Measurements from ENCODE around the gene TPRG1. TPM values are rescaled to one million over a fixed set of nuclear protein-coding genes. Genes with fewer than 3 reads are reported as not detected.

Gene TPRG1
- total RNA-seq, 4 donors from 2014 or later = 2.3 to 14.9 (median 4.1) TPM; not detected in 1

- 33 to 47% methylated on average over 5 of the region's 5 CpGs for WGBS, 2 donors (ENCODE audit: low coverage in 1 of 2)
- intact Hi-C loops (cut with DNase I; ENCODE audit: low total_unique reads) = no loop called here
These were observed 61.6 kb downstream of the TPRG1 start for GRCh38 chr3:189233225-189233858.

GRCh38 chr3:189235214-189235613 lies 63.4 kb downstream of the TPRG1 start:
- H3K9me3 ChIP-seq = no peaks in the 10 kb centered on the region
- H3K4me3 ChIP-seq = no peak overlapping the region
- no peaks in the 10 kb centered on the region for H3K27me3 ChIP-seq
- H3K4me1 ChIP-seq = no peaks in the 10 kb centered on the region
- no peaks in the 10 kb centered on the region for H3K36me3 ChIP-seq
- no peak overlapping the region for H3K27ac ChIP-seq
- DNase-seq = no peak
- intact Hi-C loops (cut with DNase I; ENCODE audit: low total_unique reads) = no loop called here
- in situ Hi-C loops (cut with MboI; ENCODE audit: low pct_ligation_motif_present in 1 of 4, low pct_unique_long_range_greater_than_20kb in 1 of 4, low sequenced_read_pairs in 3 of 4) = no loop called here
- TF ChIP-seq POLR2AphosphoS5 (IDR thresholded peaks at IDR 0.05) = no peak
- 91 to 96% methylated on average over 2 of the region's 2 CpGs for WGBS, 2 donors (ENCODE audit: low coverage in 1 of 2)

More at GRCh38 chr3:189233225-189233858, 61.6 kb downstream of the TPRG1 start:
- TF ChIP-seq POLR2AphosphoS5 (IDR thresholded peaks at IDR 0.05) (no peak), CTCF (IDR thresholded peaks at IDR 0.05) (peak; percentile 47 to 75 (median 65)), EP300 (IDR thresholded peaks at IDR 0.05; ENCODE audit: low read depth) (no peak), POLR2A (IDR thresholded peaks at IDR 0.05) (no peak)
- Histone ChIP-seq H3K27me3 (no peaks in the 10 kb centered on the region), H3K27ac (no peak overlapping the region), H3K4me3 (no peak overlapping the region), H3K36me3 (no peaks in the 10 kb centered on the region), H3K9me3 (no peaks in the 10 kb centered on the region), H3K4me1 (peaks cover 0 to 8% (median 3%) of the 10 kb centered on the region in 4 donors)
- DNase-seq = peak; percentile 64
- in situ Hi-C loops (cut with MboI; ENCODE audit: low pct_ligation_motif_present in 1 of 4, low pct_unique_long_range_greater_than_20kb in 1 of 4, low sequenced_read_pairs in 3 of 4) = no loop called here

- no peaks in the 10 kb centered on the region for H3K36me3 ChIP-seq
- no peaks in the 10 kb centered on the region for H3K4me1 ChIP-seq
- in situ Hi-C loops (cut with MboI; ENCODE audit: low pct_ligation_motif_present in 1 of 4, low pct_unique_long_range_greater_than_20kb in 1 of 4, low sequenced_read_pairs in 3 of 4) (no loop called here), intact Hi-C loops (cut with DNase I; ENCODE audit: low total_unique reads) (no loop called here)
- no peak overlapping the region for H3K27ac ChIP-seq
- no peaks in the 10 kb centered on the region for H3K9me3 ChIP-seq
- DNase-seq = no peak
- H3K27me3 ChIP-seq = no peaks in the 10 kb centered on the region
- TF ChIP-seq EP300 (IDR thresholded peaks at IDR 0.05; ENCODE audit: low read depth) (no peak), POLR2A (IDR thresholded peaks at IDR 0.05) (no peak), POLR2AphosphoS5 (IDR thresholded peaks at IDR 0.05) (no peak), CTCF (IDR thresholded peaks at IDR 0.05) (no peak)
- no peak overlapping the region for H3K4me3 ChIP-seq
These were observed 64.6 kb downstream of the TPRG1 start for GRCh38 chr3:189236352-189236751.

- intact Hi-C loops (cut with DNase I; ENCODE audit: low total_unique reads) (no loop called here), in situ Hi-C loops (cut with MboI; ENCODE audit: low pct_ligation_motif_present in 1 of 4, low pct_unique_long_range_greater_than_20kb in 1 of 4, low sequenced_read_pairs in 3 of 4) (no loop called here)
- no peak overlapping the region for H3K4me3 ChIP-seq
- WGBS, 2 donors (ENCODE audit: low coverage in 1 of 2) = 81 to 88% methylated on average over 4 of the region's 4 CpGs
- H3K36me3 ChIP-seq = no peaks in the 10 kb centered on the region
- H3K27me3 ChIP-seq = no peaks in the 10 kb centered on the region
- DNase-seq = no peak
- H3K9me3 ChIP-seq = peaks cover 0 to 2% of the 10 kb centered on the region in 2 donors
- no peak overlapping the region for H3K27ac ChIP-seq
- no peak for TF ChIP-seq POLR2A (IDR thresholded peaks at IDR 0.05)
- TF ChIP-seq EP300 (IDR thresholded peaks at IDR 0.05; ENCODE audit: low read depth) = no peak
- no peak for TF ChIP-seq CTCF (IDR thresholded peaks at IDR 0.05)
- no peak for TF ChIP-seq POLR2AphosphoS5 (IDR thresholded peaks at IDR 0.05)
- no peaks in the 10 kb centered on the region for H3K4me1 ChIP-seq
These were observed 65.8 kb downstream of the TPRG1 start for GRCh38 chr3:189237526-189237925.

GRCh38 chr3:189238071-189238470 lies 66.3 kb downstream of the TPRG1 start:
- no peak overlapping the region for H3K4me3 ChIP-seq
- intact Hi-C loops (cut with DNase I; ENCODE audit: low total_unique reads) (no loop called here), in situ Hi-C loops (cut with MboI; ENCODE audit: low pct_ligation_motif_present in 1 of 4, low pct_unique_long_range_greater_than_20kb in 1 of 4, low sequenced_read_pairs in 3 of 4) (no loop called here)
- H3K9me3 ChIP-seq = peaks cover 0 to 5% of the 10 kb centered on the region in 2 donors
- 98 to 100% methylated on average over 1 to 5 of the region's 5 CpGs for WGBS, 2 donors (ENCODE audit: low coverage in 1 of 2)
- no peak for DNase-seq
- H3K36me3 ChIP-seq = no peaks in the 10 kb centered on the region
- H3K4me1 ChIP-seq = no peaks in the 10 kb centered on the region
- no peak overlapping the region for H3K27ac ChIP-seq
- TF ChIP-seq POLR2A (IDR thresholded peaks at IDR 0.05) (no peak), CTCF (IDR thresholded peaks at IDR 0.05) (no peak), POLR2AphosphoS5 (IDR thresholded peaks at IDR 0.05) (no peak), EP300 (IDR thresholded peaks at IDR 0.05; ENCODE audit: low read depth) (no peak)
- H3K27me3 ChIP-seq = no peaks in the 10 kb centered on the region
